ENCODE results near the gene DNAJC17. TPM values are rescaled to one million over a fixed set of nuclear protein-coding genes. Genes with fewer than 3 reads are reported as not detected.

The DNAJC17 gene
- polyA plus RNA-seq, 3 donors, result 15.7 to 31.6 (median 21.5) TPM

GRCh38 chr15:40821195-40821594 is 13.9 kb upstream of the DNAJC17 start:
- Histone ChIP-seq H3K9ac (ENCODE audit: insufficient read depth, low read length, poor library complexity, severe bottlenecking) (no peak overlapping the region), H3K27me3 (ENCODE audit: control insufficient read depth in 2 of 2, insufficient read depth in 2 of 2, low read length in 2 of 2) (no peaks in the 10 kb centered on the region), H3K4me3 (replicated peaks in 1 of 3; ENCODE audit: low read depth in 2 of 3, low read length in 3 of 3) (no peak overlapping the region), H2AFZ (ENCODE audit: insufficient read depth, low read depth, low read length, poor library complexity, severe bottlenecking) (no peak overlapping the region), H3K36me3 (replicated peaks in 1 of 2; ENCODE audit: control insufficient read depth in 1 of 2, insufficient read depth in 2 of 2, low read length in 2 of 2) (no peaks in the 10 kb centered on the region), H3K79me2 (ENCODE audit: insufficient read depth, low read length) (no peaks in the 10 kb centered on the region), H3K4me1 (ENCODE audit: control insufficient read depth in 1 of 2, insufficient read depth in 2 of 2, low read length in 2 of 2) (no peaks in the 10 kb centered on the region), H3K4me2 (replicated peaks; ENCODE audit: extremely low read depth, low read length, poor library complexity, severe bottlenecking) (no peak overlapping the region), H3K27ac (ENCODE audit: low read depth in 1 of 2, low read length in 2 of 2) (no peak overlapping the region), H3K9me3 (replicated peaks in 1 of 2; ENCODE audit: control insufficient read depth in 1 of 2, insufficient read depth in 1 of 2, low read length in 2 of 2) (no peaks in the 10 kb centered on the region), H4K20me1 (ENCODE audit: insufficient read depth, low read length) (no peaks in the 10 kb centered on the region)
- intact Hi-C loops (cut with micrococcal nuclease), result no loop called here
- no peak for DNase-seq
- 100% methylated on average over 1 of the region's 2 CpGs for WGBS (ENCODE audit: insufficient coverage)
- H3K27ac Mint-ChIP-seq, result no peak overlapping the region
- no peak overlapping the region for H3K4me3 Mint-ChIP-seq
- no peaks in the 10 kb centered on the region for H3K36me3 Mint-ChIP-seq
- H3K9me3 Mint-ChIP-seq, result no peaks in the 10 kb centered on the region
- peaks cover 0 to 3% (median 3%) of the 10 kb centered on the region in 3 donors for H3K27me3 Mint-ChIP-seq (ENCODE audit: low read depth in 3 of 3)
- TF ChIP-seq, protein P1, sequence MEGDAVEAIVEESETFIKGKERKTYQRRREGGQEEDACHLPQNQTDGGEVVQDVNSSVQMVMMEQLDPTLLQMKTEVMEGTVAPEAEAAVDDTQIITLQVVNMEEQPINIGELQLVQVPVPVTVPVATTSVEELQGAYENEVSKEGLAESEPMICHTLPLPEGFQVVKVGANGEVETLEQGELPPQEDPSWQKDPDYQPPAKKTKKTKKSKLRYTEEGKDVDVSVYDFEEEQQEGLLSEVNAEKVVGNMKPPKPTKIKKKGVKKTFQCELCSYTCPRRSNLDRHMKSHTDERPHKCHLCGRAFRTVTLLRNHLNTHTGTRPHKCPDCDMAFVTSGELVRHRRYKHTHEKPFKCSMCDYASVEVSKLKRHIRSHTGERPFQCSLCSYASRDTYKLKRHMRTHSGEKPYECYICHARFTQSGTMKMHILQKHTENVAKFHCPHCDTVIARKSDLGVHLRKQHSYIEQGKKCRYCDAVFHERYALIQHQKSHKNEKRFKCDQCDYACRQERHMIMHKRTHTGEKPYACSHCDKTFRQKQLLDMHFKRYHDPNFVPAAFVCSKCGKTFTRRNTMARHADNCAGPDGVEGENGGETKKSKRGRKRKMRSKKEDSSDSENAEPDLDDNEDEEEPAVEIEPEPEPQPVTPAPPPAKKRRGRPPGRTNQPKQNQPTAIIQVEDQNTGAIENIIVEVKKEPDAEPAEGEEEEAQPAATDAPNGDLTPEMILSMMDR (IDR thresholded peaks at IDR 0.05), result no peak
- no peaks in the 10 kb centered on the region for H3K4me1 Mint-ChIP-seq

DNA sequence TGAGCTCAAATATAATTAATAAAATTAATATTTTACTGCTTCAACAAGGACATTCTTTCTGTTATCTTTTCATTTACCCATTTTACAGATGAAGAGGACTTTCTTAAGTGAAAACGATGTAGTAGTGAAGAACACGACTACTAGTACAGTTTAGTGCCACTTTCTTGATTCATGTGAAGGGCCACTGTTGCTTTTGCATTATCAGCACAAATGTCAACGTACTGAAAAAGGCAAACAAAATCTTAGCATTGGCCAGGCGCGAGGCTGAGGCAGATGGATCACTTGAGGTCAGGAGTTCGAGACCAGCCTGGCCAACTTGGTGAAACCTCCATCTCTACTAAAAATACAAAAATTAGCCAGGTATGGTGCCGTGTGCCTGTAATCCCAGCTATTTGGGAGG is 11.8 kb upstream of the DNAJC17 start:
- no peaks in the 10 kb centered on the region for H3K9me3 Mint-ChIP-seq
- 97% methylated on average over 3 of the region's 7 CpGs for WGBS (ENCODE audit: insufficient coverage)
- Histone ChIP-seq H3K36me3 (replicated peaks in 1 of 2; ENCODE audit: control insufficient read depth in 1 of 2, insufficient read depth in 2 of 2, low read length in 2 of 2) (peaks cover 7 to 12% of the 10 kb centered on the region in 2 donors), H3K79me2 (ENCODE audit: insufficient read depth, low read length) (no peaks in the 10 kb centered on the region), H3K9me3 (replicated peaks in 1 of 2; ENCODE audit: control insufficient read depth in 1 of 2, insufficient read depth in 1 of 2, low read length in 2 of 2) (no peaks in the 10 kb centered on the region), H3K4me2 (replicated peaks; ENCODE audit: extremely low read depth, low read length, poor library complexity, severe bottlenecking) (no peak overlapping the region), H4K20me1 (ENCODE audit: insufficient read depth, low read length) (no peaks in the 10 kb centered on the region), H3K27me3 (ENCODE audit: control insufficient read depth in 2 of 2, insufficient read depth in 2 of 2, low read length in 2 of 2) (no peaks in the 10 kb centered on the region), H2AFZ (ENCODE audit: insufficient read depth, low read depth, low read length, poor library complexity, severe bottlenecking) (no peak overlapping the region), H3K9ac (ENCODE audit: insufficient read depth, low read length, poor library complexity, severe bottlenecking) (no peak overlapping the region), H3K4me1 (ENCODE audit: control insufficient read depth in 1 of 2, insufficient read depth in 2 of 2, low read length in 2 of 2) (no peaks in the 10 kb centered on the region), H3K27ac (ENCODE audit: low read depth in 1 of 2, low read length in 2 of 2) (no peak overlapping the region), H3K4me3 (replicated peaks in 1 of 3; ENCODE audit: low read depth in 2 of 3, low read length in 3 of 3) (no peak overlapping the region)
- TF ChIP-seq, protein P1 (IDR thresholded peaks at IDR 0.05), result no peak
- intact Hi-C loops (cut with micrococcal nuclease), result no loop called here
- peaks cover 0 to 3% (median 0%) of the 10 kb centered on the region in 3 donors for H3K27me3 Mint-ChIP-seq (ENCODE audit: low read depth in 3 of 3)
- no peaks in the 10 kb centered on the region for H3K4me1 Mint-ChIP-seq
- H3K36me3 Mint-ChIP-seq, result peaks cover 13 to 14% of the 10 kb centered on the region in 2 donors
- DNase-seq, result no peak
- no peak overlapping the region for H3K4me3 Mint-ChIP-seq
- no peak overlapping the region for H3K27ac Mint-ChIP-seq

Data from CD14-positive monocyte (primary cell).